GM19395 (cell line): Measurements from ENCODE around the gene PLA2G4B.

Experiments
- ATAC-seq: cut with Tn5 transposase; IDR thresholded peaks from one replicate; pipeline ENCODE4 v1.9.1; 2021; ENCODE audit warnings: mild to moderate bottlenecking, moderate library complexity; ENCODE audit not compliant: unreplicated experiment

PLA2G4B gene, protein sequence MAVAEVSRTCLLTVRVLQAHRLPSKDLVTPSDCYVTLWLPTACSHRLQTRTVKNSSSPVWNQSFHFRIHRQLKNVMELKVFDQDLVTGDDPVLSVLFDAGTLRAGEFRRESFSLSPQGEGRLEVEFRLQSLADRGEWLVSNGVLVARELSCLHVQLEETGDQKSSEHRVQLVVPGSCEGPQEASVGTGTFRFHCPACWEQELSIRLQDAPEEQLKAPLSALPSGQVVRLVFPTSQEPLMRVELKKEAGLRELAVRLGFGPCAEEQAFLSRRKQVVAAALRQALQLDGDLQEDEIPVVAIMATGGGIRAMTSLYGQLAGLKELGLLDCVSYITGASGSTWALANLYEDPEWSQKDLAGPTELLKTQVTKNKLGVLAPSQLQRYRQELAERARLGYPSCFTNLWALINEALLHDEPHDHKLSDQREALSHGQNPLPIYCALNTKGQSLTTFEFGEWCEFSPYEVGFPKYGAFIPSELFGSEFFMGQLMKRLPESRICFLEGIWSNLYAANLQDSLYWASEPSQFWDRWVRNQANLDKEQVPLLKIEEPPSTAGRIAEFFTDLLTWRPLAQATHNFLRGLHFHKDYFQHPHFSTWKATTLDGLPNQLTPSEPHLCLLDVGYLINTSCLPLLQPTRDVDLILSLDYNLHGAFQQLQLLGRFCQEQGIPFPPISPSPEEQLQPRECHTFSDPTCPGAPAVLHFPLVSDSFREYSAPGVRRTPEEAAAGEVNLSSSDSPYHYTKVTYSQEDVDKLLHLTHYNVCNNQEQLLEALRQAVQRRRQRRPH

DNA sequence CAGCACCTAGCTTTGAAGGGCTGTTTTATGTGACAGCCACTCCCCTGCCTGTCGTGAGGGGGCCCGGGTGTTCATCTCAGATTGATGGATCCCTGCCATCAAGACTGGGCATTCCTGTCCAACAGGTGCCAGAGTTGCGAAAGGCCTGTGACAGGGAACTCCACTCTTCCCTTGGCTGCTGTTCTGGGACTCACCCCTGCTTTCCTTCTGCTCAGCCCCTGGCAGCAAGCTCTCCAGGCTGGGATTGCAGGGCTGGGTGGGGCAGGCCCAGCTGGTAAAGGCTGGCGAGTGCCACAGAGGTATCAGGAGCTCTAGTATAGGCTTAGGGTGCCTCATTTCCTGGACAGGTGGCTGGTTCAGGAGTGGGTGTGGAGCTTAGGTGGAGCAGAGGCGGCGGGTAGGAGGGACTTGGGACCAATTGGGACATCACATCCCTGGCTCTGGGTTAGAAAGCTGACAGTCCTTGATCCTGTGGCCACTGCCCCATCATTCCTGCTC lies at the start of gene PLA2G4B:
Gene PLA2G4B, plus strand, starts transcription at position 448 of the 498 bp plus-strand sequence. CDS start 67 bp downstream, outside the sequence.
- ATAC-seq, result no peak

DNA sequence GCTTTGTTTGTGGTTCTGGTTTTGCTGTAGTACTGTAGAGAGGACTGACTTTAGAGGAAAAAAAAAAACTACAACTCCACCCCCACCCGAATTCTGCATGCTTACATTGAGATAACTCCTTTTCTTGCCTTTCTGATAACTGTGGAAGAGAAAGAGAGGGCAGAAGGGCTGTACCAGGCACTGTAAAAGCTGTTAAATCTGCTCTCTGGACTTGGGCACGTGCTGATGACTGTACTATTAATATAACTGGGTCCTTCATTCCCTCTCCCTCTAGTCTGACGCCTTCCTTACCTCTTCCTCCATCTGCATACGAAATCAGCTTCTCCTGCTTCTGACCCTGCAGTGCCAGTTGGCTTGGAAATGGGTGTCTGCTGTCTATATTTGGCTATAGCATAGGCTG lies 49.4 kb upstream of the PLA2G4B start:
- ATAC-seq, result no peak

DNA sequence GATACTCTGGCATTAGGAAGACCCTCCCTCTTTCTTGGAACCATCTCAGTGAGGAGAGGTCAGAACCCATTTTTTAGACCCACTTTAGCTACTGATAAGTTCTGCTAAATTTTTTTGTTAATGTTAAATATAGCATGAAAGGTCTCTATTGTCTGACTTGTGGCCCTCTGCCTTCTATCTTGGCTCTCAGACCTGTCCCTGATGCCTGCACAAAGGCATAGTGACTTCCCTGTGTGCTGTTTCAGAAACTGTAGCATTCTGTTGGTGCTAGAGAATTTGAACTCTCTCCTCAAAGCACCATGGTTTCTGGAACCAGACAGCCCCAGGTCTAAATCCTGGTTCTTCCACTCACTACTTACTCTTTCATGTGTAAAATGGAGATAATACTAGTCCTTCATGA lies 49.0 kb upstream of the PLA2G4B start:
- ATAC-seq, result no peak

DNA sequence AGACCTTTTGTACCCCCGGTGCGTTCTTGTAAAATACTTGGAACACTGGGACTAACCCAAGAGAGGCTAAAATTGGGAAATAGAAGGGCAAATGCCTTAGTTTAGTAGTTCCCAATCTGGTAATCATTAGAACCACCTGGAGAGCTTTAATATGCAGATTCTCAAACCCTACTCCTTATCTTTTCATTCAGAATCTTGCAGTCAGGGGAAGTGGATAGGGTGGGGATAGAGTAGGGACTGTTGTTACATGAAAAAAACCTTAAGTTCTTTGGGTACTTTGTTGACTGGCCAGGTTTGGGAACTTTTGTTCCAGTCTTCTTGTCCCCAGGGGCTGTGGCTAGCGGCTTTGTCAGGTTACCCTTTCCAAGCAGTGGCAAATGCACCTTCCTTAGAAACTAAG lies 48.5 kb upstream of the PLA2G4B start:
- ATAC-seq, result no peak

DNA sequence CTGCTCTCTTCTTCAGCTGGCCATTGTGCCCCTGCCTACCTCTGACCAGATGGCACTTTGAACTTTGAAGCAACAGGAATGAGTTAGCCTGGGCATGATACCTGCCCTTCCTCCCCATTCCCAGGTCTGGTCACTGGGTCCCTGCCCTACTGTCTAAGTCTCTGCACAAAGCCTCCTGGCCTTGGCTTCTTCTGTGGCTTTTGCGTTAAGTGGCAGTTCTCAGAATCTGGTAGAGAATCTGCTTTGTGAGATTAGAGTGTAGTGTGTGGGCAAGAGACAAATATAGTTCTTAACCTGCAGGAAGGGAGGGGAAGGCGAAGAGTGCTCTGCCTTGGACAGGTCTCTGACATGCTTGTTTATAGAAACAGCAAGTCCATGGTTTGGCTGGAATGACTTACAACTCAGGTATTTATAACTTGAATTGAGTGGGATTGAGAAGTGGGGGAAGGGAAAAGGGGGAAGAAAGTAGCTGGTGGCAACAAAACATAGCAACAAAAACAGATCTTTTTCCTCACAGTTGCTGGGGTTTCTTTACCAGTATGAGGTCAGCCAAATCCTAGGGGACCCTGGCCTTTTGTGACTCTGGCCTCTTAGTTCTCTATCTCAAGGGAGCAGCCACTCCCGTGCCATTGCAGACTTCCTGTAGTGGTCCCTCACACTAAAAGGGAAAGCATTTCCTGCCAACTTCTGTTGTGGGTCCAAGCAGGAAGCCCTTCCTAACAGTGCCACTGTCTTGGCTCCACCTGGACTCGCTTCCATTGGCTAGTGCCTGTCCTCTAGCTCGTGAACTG lies 47.7 kb upstream of the PLA2G4B start:
- ATAC-seq, result no peak

DNA sequence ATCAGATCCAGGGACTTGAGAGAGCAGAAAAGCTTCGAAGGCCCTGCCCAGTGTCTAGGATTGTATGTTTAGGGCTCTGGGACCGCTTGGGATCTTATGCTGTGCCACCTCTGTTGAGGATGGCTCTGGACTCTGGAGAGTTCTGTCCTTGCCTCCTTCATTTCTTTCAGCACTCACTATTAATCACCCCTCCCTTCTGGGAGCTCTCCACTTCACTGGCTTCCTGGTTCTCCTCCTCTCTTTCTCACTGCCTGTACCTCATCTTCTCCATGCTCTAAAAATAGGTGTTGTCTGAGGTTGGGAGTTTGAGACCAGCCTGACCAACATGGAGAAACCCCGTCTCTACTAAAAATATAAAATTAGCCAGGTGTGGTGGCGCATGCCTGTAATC lies 47.1 kb upstream of the PLA2G4B start:
- ATAC-seq, result no peak

DNA sequence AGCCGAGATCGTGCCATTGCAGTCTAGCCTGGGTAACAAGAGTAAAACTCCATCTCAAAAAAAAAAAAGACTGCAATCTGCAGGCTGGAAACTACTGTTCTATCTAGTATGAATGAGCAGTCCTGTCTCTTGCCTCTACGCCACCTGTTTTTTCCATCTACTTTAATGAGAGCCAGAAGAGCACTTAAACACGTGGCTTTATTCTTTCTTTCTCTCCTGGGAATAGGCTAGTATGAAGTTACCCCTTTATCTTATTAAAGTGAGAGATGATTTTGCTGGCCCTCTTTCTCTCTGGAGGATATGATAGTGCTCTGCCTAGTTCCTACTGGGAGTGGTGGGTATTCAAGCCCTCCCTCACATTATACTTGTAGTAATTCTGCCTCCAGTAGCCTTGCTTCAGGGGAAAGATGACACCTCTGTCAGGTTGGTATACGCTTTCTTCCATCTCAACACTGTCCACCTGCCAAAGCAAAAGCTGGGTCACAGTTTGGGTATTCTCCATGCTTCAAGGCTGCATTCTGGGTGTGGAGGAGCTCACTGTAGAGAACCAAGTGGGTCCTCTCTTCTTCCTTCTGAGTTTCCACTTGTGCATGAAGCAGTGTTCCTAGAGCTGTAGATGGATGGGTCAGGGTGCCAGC lies 46.5 kb upstream of the PLA2G4B start:
- no peak for ATAC-seq

DNA sequence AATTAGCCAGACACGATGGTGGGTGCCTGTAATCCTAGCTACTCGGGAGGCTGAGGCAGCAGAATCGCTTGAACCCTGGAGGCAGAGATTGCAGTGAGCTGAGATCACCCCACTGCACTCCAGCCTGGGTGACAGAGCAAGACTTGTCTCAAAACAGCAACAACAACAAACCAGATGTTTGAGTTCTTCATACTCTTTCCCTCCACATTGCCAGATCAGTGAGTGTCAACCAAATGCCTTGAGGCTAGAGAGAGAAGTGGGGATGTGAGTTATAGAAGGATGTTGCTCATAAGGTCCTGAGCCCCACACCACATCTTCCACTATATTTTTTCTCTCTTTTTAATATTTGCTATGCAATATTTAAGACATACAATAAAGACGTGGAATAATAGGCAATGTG lies 44.6 kb upstream of the PLA2G4B start:
- ATAC-seq, result no peak

DNA sequence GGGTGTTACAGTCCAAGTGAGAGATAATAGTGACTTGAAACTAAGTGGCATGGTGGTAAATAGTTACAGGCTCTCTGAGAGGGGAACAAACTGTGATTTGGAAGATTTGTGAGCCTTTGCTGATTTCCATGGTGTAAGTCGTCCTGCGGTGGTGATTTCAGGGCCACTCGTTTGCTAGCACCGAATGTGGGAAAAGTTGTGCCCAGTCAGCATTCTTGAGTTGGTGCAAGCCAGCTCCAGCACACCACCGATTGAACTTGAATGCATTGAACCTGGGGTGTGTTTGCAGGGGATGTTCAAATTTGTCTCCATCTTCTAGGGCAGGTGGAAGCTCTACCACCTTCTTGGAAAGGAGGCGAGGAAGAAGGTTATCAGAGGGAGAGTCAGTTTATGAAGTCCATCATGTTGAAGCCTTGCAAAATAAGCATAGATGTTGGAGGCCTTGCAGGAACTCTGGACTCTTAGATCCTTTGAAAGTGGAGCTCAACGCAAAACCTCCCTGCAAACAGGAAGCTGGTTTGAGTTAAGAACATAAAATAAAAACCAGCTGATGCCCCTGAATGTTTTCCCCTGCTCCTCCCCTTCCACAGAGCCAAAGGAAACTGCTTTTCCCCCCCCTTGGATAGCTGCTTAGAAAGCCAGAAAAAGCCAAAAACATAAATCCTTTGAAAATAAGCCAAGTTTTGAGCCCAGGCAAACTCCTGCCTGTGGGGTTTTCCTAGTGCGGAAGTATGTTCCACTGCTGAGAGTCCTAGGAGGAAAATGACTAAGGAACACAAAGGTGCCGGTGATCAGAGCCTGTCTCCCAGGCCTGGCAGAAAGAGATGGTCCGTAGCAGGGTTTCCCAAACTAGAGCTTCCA lies 42.4 kb upstream of the PLA2G4B start:
- ATAC-seq, result no peak

DNA sequence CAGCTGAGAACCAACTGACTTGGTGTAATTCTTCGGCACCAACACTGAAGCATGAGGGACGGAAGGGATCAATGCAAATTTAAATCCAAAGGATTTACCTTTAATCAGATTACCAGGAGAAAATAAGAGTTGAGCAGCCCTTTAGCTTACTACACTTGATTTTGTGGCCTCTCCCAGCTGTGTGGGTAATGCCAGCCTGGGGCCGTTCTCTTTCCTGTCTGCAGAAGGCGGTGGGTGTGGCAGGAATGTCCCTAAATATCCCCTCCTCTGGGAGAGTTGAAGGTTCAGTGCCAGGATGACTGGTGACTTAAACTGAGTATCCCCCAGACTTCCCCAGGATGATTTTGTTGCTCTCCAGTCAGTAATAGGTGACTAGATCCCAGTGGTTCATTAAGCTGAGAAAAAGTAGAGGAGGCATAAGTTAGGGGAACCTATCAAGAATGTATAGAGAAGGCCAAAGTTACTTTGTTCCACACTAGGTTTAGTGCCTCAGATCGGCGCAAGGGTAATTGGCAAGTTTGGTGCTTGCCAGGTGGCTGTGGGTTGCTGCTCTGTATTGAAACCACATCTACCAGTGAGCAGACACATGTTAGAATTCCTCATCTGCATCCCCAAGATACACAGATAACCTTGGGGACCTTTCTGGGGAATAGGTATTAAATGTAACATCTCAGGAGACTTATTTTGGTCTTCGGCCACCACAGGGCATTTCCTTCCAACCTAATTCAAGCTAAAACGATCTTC lies 41.3 kb upstream of the PLA2G4B start:
- no peak for ATAC-seq

DNA sequence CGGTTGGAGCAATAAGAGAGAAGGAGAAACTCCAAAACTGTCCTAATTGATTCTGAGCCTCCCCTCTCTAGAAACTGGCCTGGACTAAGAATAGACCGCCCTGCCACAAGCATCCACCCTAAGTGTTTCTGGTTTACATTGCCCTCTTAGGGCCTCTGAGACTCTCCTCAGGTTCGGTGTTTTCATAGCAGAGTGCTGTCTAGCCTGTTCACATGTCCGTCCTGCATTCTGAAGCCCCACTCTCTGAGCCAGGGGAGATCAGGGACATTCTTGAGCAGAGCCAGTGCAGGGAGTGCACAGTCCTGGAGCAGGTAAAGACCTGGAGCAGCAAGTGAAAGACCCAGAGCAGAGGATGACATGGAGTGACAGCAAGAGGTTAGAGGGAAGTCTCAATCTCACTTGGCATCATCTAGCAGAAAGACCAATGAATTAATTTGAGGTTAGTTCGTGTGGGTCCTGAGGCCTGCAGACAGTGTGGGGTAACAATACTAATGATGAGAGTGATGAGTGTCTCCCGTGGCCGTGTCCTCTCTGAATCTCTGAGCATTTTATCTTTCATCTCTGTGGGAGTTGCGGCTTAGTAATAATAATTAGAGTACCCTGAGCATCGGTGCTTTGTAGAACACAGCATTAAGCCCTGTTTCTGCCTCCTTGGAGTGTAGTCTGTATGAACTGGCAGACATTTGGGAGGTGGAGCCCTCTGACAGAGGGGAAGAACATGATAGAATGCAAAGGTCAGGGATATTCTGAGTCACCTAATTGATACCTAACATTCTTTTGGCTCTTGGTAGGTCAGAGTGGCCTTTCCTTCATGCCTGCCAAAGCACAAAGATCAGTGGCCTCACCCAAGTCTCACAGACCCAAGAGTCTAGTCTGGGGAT lies 39.8 kb upstream of the PLA2G4B start:
- ATAC-seq, result no peak

DNA sequence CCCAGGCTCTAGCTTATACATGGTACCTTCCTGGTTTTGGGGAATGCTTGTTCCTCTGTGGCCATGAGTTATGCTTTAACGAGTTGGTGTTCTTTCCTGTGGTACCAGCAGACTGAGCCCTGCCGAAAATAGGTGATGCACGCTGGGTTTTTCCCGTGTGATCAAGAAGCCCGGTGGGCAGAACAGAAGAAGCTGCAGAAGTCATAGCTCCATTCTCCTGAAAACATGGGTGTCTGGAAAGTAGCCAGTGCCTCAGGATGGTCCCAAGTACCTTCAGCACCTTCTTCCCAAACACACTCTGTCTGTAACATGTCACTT lies 39.2 kb upstream of the PLA2G4B start:
- ATAC-seq, result no peak

DNA sequence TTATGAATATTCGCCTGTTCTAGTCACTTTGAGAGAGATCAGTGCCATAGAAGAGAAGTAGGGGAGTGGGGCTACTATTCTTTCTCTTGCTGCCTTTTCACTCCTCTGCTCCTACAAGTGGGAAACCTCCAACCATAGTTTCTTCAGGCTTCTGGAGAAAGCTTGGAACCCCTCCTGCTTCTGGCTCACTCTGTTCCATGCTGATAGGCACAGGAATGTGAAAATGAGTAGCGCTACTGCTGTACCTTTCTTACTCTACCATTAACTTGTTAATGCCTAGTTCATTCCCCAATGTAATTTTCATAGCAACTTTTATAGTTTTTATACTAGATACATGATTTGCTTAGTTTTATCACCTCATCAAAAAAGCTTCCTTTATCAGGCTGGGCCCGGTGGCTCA lies 37.5 kb upstream of the PLA2G4B start:
- ATAC-seq, result no peak

DNA sequence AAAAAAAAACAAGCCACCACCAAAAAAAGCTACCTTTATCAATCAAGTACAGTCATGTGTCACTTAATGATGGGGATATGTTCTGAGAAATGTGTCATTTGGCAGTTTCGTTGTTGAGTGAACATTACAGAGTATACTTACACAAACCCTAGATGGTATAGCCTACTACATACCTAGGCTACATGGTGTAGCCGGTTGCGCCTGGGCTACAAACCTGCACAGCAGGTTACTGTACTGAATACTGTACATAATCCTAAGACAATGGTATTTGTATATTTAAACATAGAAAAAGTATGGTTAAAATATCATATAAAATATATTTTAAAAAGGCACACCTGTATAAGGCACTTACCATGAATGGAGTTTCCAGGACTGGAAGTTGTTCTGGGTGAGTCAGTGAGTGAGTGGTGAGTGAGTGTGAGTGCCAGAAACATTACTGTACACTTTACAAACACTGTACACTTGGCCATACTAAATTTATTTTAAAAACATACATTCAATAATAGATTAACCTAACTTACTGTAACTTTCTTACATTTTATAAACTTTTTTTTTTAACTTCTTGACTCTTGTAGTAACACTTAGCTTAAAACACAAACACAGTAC lies 36.7 kb upstream of the PLA2G4B start:
- no peak for ATAC-seq

DNA sequence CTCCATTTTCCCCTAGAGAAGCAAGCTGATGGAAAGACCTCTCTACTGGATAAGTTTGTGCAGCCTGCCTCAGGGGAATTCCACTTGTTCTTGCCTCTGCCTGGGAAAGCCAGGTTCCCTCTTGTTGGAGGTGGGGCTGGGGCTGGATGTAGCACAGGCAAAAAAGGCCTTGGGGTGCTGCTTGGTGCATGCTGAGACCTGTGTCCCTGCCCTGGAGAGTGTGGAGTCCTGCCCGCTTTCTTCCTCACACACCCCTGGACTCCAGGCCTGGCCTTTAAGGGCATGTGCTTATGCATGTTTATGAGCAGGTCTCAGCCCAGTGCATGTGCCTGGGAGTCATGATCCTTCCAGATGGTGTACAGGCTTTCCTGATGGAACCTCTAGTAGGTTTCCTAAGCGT lies 34.3 kb upstream of the PLA2G4B start:
- no peak for ATAC-seq

DNA sequence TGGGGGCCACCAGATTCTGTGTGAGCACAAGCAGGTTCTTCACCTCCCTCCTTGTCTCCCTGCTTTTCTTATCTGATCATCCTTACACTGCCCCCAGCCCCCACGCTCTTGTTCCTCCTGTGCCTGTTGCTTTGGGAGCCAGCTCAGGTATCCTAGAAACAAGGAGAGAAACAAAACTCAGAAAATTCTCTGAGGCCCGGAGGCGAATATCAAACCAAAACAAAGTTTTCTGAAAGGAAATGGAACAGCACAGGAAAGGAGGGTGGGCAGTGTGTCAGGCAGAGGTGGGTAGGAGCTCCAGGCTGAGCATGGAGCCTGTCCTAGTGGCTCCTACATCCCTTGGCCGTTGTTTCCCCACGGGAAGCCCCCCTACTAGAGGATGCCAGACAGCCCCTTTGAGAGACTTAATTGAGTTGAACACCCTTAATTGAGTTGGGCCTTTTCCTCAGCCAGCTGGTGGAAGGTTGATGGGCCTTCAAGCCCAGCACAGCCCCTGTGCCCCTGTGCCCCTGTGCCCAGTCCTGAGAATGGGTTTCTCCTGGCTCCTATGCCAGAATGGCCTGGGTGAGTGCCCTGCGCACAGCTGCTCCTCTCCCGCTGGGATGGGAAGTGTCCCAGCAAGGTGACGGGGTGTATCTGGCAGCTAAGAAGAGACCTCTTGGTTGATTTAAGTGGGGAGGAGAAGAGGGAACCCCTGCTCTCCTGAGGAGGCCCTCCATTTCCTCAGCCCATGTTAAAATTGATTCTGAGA lies 33.6 kb upstream of the PLA2G4B start:
- no peak for ATAC-seq

DNA sequence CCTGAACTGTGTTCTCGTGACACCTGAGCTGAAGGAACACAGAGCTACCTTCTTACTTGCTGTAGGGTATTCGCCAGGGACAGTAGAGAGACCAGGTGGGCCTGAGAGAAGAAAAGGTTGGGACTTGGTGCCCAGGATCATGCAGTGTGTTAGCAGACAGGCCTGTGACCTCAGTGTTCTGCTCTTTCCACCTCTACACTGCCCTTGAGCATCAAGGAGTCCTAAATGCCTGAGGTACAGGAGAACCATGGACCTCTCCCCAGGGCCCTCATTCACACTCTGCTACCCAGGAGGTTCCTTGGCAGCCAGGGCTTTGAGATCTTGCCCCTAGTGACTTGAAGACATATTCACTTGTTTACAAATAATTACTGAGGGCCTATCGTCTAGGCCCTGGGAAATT lies 32.9 kb upstream of the PLA2G4B start:
- ATAC-seq, result no peak
